IPS DF 19.7 (cell line): ENCODE results near the gene TMED7.

Experiments
- DNase-seq: peaks from one replicate; pipeline ENCODE4 v3.0.0-alpha.2; 2013; ENCODE audit warnings: low read depth, low spot score

Gene TMED7

GRCh38 chr5:115627295-115627865 is 1.5 kb upstream of the TMED7 start:
- DNase-seq: no peak

- DNase-seq: no peak
Measured at GRCh38 chr5:115626445-115626823, 598 bp upstream of the TMED7 start.

GRCh38 chr5:115624994-115625393 is 842 bp downstream of the TMED7 start:
- no peak for DNase-seq

- no peak for DNase-seq
Measured at GRCh38 chr5:115623658-115624057, 2.2 kb downstream of the TMED7 start.

GRCh38 chr5:115621365-115621900 is 4.4 kb downstream of the TMED7 start:
- DNase-seq: no peak

GRCh38 chr5:115616892-115617291 is 8.9 kb downstream of the TMED7 start:
- no peak for DNase-seq

- no peak for DNase-seq
Measured at GRCh38 chr5:115616472-115616871, 9.4 kb downstream of the TMED7 start.

- no peak for DNase-seq
Measured at GRCh38 chr5:115611873-115612272, 14.0 kb downstream of the TMED7 start.

GRCh38 chr5:115607935-115608334 is 17.9 kb downstream of the TMED7 start:
- no peak for DNase-seq

- no peak for DNase-seq
Measured at GRCh38 chr5:115605436-115605835, 20.4 kb downstream of the TMED7 start.

GRCh38 chr5:115602591-115603125 is 23.2 kb downstream of the TMED7 start:
- no peak for DNase-seq

- no peak for DNase-seq
Measured at GRCh38 chr5:115601701-115602590, 23.9 kb downstream of the TMED7 start, which contains the start of gene TICAM2. TSS of gene TICAM2 (minus strand) at chr5:115602479. CDS start at chr5:115581256, 21,223 bp downstream.

- DNase-seq: no peak
Measured at GRCh38 chr5:115600766-115601165, 25.1 kb downstream of the TMED7 start.

- DNase-seq: no peak
Measured at GRCh38 chr5:115599924-115600323, 25.9 kb downstream of the TMED7 start.

- DNase-seq: no peak
Measured at GRCh38 chr5:115599502-115599901, 26.3 kb downstream of the TMED7 start.

- DNase-seq: no peak
Measured at GRCh38 chr5:115594128-115595047, 31.4 kb downstream of the TMED7 start.

GRCh38 chr5:115589043-115589442 is 36.8 kb downstream of the TMED7 start:
- no peak for DNase-seq

GRCh38 chr5:115588640-115589039 is 37.2 kb downstream of the TMED7 start:
- no peak for DNase-seq

- no peak for DNase-seq
Measured at GRCh38 chr5:115586525-115587146, 39.2 kb downstream of the TMED7 start.

- DNase-seq: no peak
Measured at GRCh38 chr5:115585265-115585664, 40.6 kb downstream of the TMED7 start.

GRCh38 chr5:115584501-115584900 is 41.3 kb downstream of the TMED7 start:
- DNase-seq: no peak
